ENCODE results near the gene ASB2. TPM values are rescaled to one million over a fixed set of nuclear protein-coding genes. Genes with fewer than 3 reads are reported as not detected.

Gene ASB2
- total RNA-seq, 1 donor from 2014 or later = not detected

GRCh38 chr14:93952829-93953228 lies 23.5 kb downstream of the ASB2 start:
- H3K4me1 Mint-ChIP-seq (ENCODE audit: low read depth) = no peaks in the 10 kb centered on the region
- no peaks in the 10 kb centered on the region for H3K9me3 Mint-ChIP-seq (ENCODE audit: low read depth)
- H3K27me3 Mint-ChIP-seq = peaks cover 15% of the 10 kb centered on the region
- TF ChIP-seq CTCF (IDR thresholded peaks at IDR 0.05; ENCODE audit: unreplicated experiment) = no peak
- no peak overlapping the region for H3K4me3 Mint-ChIP-seq (ENCODE audit: low read depth)
- H3K36me3 Mint-ChIP-seq (ENCODE audit: insufficient read depth) = no peaks in the 10 kb centered on the region
- H3K27ac Mint-ChIP-seq = no peak overlapping the region
- no peak for DNase-seq (ENCODE audit: low spot score, unreplicated experiment)

- Mint-ChIP-seq H3K27ac (no peak overlapping the region), H3K4me1 (ENCODE audit: low read depth) (no peaks in the 10 kb centered on the region), H3K36me3 (ENCODE audit: insufficient read depth) (no peaks in the 10 kb centered on the region), H3K9me3 (ENCODE audit: low read depth) (no peaks in the 10 kb centered on the region), H3K4me3 (ENCODE audit: low read depth) (no peak overlapping the region), H3K27me3 (peaks cover 15% of the 10 kb centered on the region)
- DNase-seq (ENCODE audit: low spot score, unreplicated experiment) = no peak
- no peak for TF ChIP-seq CTCF (IDR thresholded peaks at IDR 0.05; ENCODE audit: unreplicated experiment)
Measured at GRCh38 chr14:93951635-93952540, 24.5 kb downstream of the ASB2 start.

GRCh38 chr14:93950948-93951634 lies 25.3 kb downstream of the ASB2 start:
- Mint-ChIP-seq H3K4me1 (ENCODE audit: low read depth) (no peaks in the 10 kb centered on the region), H3K4me3 (ENCODE audit: low read depth) (no peak overlapping the region), H3K9me3 (ENCODE audit: low read depth) (no peaks in the 10 kb centered on the region), H3K36me3 (ENCODE audit: insufficient read depth) (no peaks in the 10 kb centered on the region), H3K27me3 (peaks cover 11% of the 10 kb centered on the region), H3K27ac (no peak overlapping the region)
- DNase-seq (ENCODE audit: low spot score, unreplicated experiment) = no peak
- TF ChIP-seq CTCF (IDR thresholded peaks at IDR 0.05; ENCODE audit: unreplicated experiment) = no peak

- Mint-ChIP-seq H3K4me1 (ENCODE audit: low read depth) (no peaks in the 10 kb centered on the region), H3K27ac (no peak overlapping the region), H3K36me3 (ENCODE audit: insufficient read depth) (no peaks in the 10 kb centered on the region), H3K9me3 (ENCODE audit: low read depth) (no peaks in the 10 kb centered on the region), H3K27me3 (peaks cover 5% of the 10 kb centered on the region), H3K4me3 (ENCODE audit: low read depth) (no peak overlapping the region)
- DNase-seq (ENCODE audit: low spot score, unreplicated experiment) = no peak
- TF ChIP-seq CTCF (IDR thresholded peaks at IDR 0.05; ENCODE audit: unreplicated experiment) = no peak
Measured at GRCh38 chr14:93949511-93950075, 26.8 kb downstream of the ASB2 start.

- H3K9me3 Mint-ChIP-seq (ENCODE audit: low read depth) = no peaks in the 10 kb centered on the region
- no peak overlapping the region for H3K4me3 Mint-ChIP-seq (ENCODE audit: low read depth)
- peaks cover 1% of the 10 kb centered on the region for H3K4me1 Mint-ChIP-seq (ENCODE audit: low read depth)
- DNase-seq (ENCODE audit: low spot score, unreplicated experiment) = no peak
- peaks cover 7% of the 10 kb centered on the region for H3K27me3 Mint-ChIP-seq
- H3K36me3 Mint-ChIP-seq (ENCODE audit: insufficient read depth) = no peaks in the 10 kb centered on the region
- TF ChIP-seq CTCF (IDR thresholded peaks at IDR 0.05; ENCODE audit: unreplicated experiment) = no peak
- H3K27ac Mint-ChIP-seq = no peak overlapping the region
Measured at GRCh38 chr14:93947282-93947681, 29.1 kb downstream of the ASB2 start.

Measured in progenitor cell of endocrine pancreas (in vitro differentiated cells).